Suprapubic skin (tissue), 4 donors: ENCODE measurements around the gene CYSRT1.

Experiments
- CTCF ChIP-seq, 2 donors: fragments of 200-600 bp in 1 of 2; fragments of 450-650 bp in 1 of 2; sonication (generic) in 1 of 2; IDR thresholded peaks; one replicate each; pipeline ENCODE4 v1.5.1; 2016 to 2019; ENCODE audit warnings: antibody characterized with exemption in 2 of 2, mild to moderate bottlenecking in 1 of 2, moderate library complexity in 1 of 2
- POLR2A ChIP-seq, 2 donors: fragments of 450-650 bp; IDR thresholded peaks; one replicate each; pipeline ENCODE4 v1.6.1; 2017; ENCODE audit warnings: antibody characterized with exemption in 2 of 2, mild to moderate bottlenecking in 2 of 2, moderate library complexity in 2 of 2
- POLR2AphosphoS5 ChIP-seq, 3 donors: sonication (generic); formaldehyde crosslinking; IDR thresholded peaks; one replicate each; pipeline ENCODE4 v1.6.1; 2017; ENCODE audit warnings: antibody characterized with exemption in 3 of 3

GRCh38 chr9:137242269-137243203 is 17.6 kb downstream of the CYSRT1 start:
- TF ChIP-seq CTCF (IDR thresholded peaks at IDR 0.05) (no peak), POLR2A (IDR thresholded peaks at IDR 0.05) (no peak), POLR2AphosphoS5 (IDR thresholded peaks at IDR 0.05) (no peak)
